PC-3 (cell line): ENCODE results near the gene ABCA7. TPM values are rescaled to one million over a fixed set of nuclear protein-coding genes. Genes with fewer than 3 reads are reported as not detected.
"Not testable (repeated sequence)": the region's sequence is repeated elsewhere in the genome, so short reads cannot be mapped to it uniquely, and the experiment has no call there.

Experiments
- ATAC-seq: fragments of 200-7000 bp; cut with Tn5 transposase; 2 replicates; pipeline ENCODE4 v1.9.1; 2020; ENCODE audit warnings: mild to moderate bottlenecking, moderate library complexity
- BruUV-seq: library from RNA; stranded (reverse); fragments of 400-500 nt; replicated peaks from 2 replicates; lab custom pipeline; 2021; lab: Mats Ljungman, UMichigan
- CTCF ChIA-PET: fragments of 300-600 bp; sonication (Branson Sonifier 250); formaldehyde crosslinking; loops from one replicate; lab custom pipeline; 2022; ENCODE audit warnings: antibody characterized with exemption; lab: Charles Lee
- POLR2A ChIA-PET: fragments of 300-600 bp; sonication (Branson Sonifier 250); formaldehyde crosslinking; loops from one replicate; lab custom pipeline; 2022; ENCODE audit warnings: antibody characterized with exemption; ENCODE audit not compliant: unreplicated experiment; lab: Charles Lee
- DNase-seq: peaks from one replicate; pipeline ENCODE4 v3.0.0-alpha.2; 2015
- H2AFZ ChIP-seq: fragments of 300-600 bp; sonication (generic); 2 replicates; pipeline ENCODE4 v1.6.0; 2016; ENCODE audit warnings: antibody characterized with exemption, low read length
- H3F3A ChIP-seq: fragments of 300-600 bp; sonication (generic); one replicate; pipeline ENCODE4 v1.6.0; 2017; ENCODE audit warnings: antibody characterized with exemption, low read length, control low read depth, mild to moderate bottlenecking; ENCODE audit not compliant: unreplicated experiment
- H3K27ac ChIP-seq: fragments of 300-600 bp; sonication (generic); 2 replicates; pipeline ENCODE4 v1.5.1; 2016; ENCODE audit warnings: mild to moderate bottlenecking, low read length
- H3K27me3 ChIP-seq: fragments of 300-600 bp; sonication (generic); 2 replicates; pipeline ENCODE4 v1.6.1; 2016; ENCODE audit warnings: low read length, mixed read lengths
- H3K36me3 ChIP-seq: fragments of 300-600 bp; sonication (generic); 2 replicates; pipeline ENCODE4 v1.6.1; 2016; ENCODE audit warnings: low read depth, mixed run types, low read length, mixed read lengths
- H3K4me1 ChIP-seq: fragments of 300-600 bp; sonication (generic); 2 replicates; pipeline ENCODE4 v1.5.1; 2016; ENCODE audit warnings: low read length; ENCODE audit not compliant: insufficient read depth
- H3K4me2 ChIP-seq: fragments of 300-600 bp; sonication (generic); 2 replicates; pipeline ENCODE4 v1.6.0; 2016; ENCODE audit warnings: low read length
- H3K4me3 ChIP-seq: fragments of 300-600 bp; sonication (generic); 2 replicates; pipeline ENCODE4 v1.5.1; 2016; ENCODE audit warnings: mild to moderate bottlenecking, low read length, mixed read lengths
- H3K79me2 ChIP-seq: fragments of 300-600 bp; sonication (generic); 2 replicates; pipeline ENCODE4 v1.6.1; 2017; ENCODE audit warnings: low read length, mixed read lengths
- H3K9ac ChIP-seq: fragments of 300-600 bp; sonication (generic); 2 replicates; pipeline ENCODE4 v1.6.0; 2016; ENCODE audit warnings: mild to moderate bottlenecking, low read length
- H3K9me2 ChIP-seq: fragments of 300-600 bp; sonication (generic); replicated peaks from 2 replicates; pipeline ENCODE4 v1.6.1; 2016; ENCODE audit warnings: mixed run types, low read length, mixed read lengths
- H3K9me3 ChIP-seq: fragments of 300-600 bp; sonication (generic); 2 replicates; pipeline ENCODE4 v1.6.1; 2016; ENCODE audit warnings: low read length, mixed read lengths
- H4K20me1 ChIP-seq: fragments of 300-600 bp; sonication (generic); 2 replicates; pipeline ENCODE4 v1.6.1; 2016; ENCODE audit warnings: low read length, mixed read lengths
- EZH2 ChIP-seq: fragments of 300-600 bp; sonication (generic); IDR thresholded peaks from one replicate; pipeline ENCODE4 v1.6.1; 2017; ENCODE audit warnings: antibody characterized with exemption, mild to moderate bottlenecking, low read length; ENCODE audit not compliant: unreplicated experiment
- EZH2phosphoT487 ChIP-seq: fragments of 300-600 bp; sonication (generic); IDR thresholded peaks from 2 replicates; pipeline ENCODE4 v1.6.1; 2018; ENCODE audit warnings: mild to moderate bottlenecking, antibody characterized with exemption, low read length, borderline replicate concordance
- intact Hi-C: fragments of 100-400 bp; cut with micrococcal nuclease; formaldehyde crosslinking; loops from 2 replicates; pipeline ENCODE4 v1.9.0; 2023
- total RNA-seq: library from RNA; depleted of rRNA; stranded (reverse); fragments of >200 nt; gene quantifications from 2 replicates; pipeline ENCODE4 v1.2.3, GENCODE V29; 2014
- TF ChIP-seq, protein P1 (sequence below): fragments of 300-600 bp; sonication (generic); conservative IDR thresholded peaks from 2 replicates; pipeline ENCODE4 v1.5.1; 2017; ENCODE audit warnings: antibody characterized with exemption, low read depth, mild to moderate bottlenecking, low read length

The ABCA7 gene
- total RNA-seq, 1 experiment from 2014 or later, result 27.3 TPM

- Histone ChIP-seq H3K4me3 (peak overlapping the region; percentile 93), H4K20me1 (peaks cover 48% of the 10 kb centered on the region), H3K9ac (peak overlapping the region; percentile 92), H3K9me2 (no peaks in the 10 kb centered on the region), H3K27me3 (no peaks in the 10 kb centered on the region), H3K4me1 (peaks cover 22% of the 10 kb centered on the region), H3K27ac (peak overlapping the region; percentile 39), H3K79me2 (peaks cover 57% of the 10 kb centered on the region), H2AFZ (no peak overlapping the region), H3K9me3 (no peaks in the 10 kb centered on the region), H3K36me3 (no peaks in the 10 kb centered on the region), H3K4me2 (peak overlapping the region; percentile 97), H3F3A (no peaks in the 10 kb centered on the region)
- TF ChIP-seq EZH2phosphoT487, result no peak
- no peak for TF ChIP-seq EZH2
- TF ChIP-seq, protein P1, sequence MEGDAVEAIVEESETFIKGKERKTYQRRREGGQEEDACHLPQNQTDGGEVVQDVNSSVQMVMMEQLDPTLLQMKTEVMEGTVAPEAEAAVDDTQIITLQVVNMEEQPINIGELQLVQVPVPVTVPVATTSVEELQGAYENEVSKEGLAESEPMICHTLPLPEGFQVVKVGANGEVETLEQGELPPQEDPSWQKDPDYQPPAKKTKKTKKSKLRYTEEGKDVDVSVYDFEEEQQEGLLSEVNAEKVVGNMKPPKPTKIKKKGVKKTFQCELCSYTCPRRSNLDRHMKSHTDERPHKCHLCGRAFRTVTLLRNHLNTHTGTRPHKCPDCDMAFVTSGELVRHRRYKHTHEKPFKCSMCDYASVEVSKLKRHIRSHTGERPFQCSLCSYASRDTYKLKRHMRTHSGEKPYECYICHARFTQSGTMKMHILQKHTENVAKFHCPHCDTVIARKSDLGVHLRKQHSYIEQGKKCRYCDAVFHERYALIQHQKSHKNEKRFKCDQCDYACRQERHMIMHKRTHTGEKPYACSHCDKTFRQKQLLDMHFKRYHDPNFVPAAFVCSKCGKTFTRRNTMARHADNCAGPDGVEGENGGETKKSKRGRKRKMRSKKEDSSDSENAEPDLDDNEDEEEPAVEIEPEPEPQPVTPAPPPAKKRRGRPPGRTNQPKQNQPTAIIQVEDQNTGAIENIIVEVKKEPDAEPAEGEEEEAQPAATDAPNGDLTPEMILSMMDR, result no peak
- intact Hi-C loops, result no loop called here
- ATAC-seq (no peak), DNase-seq (no peak)
- ChIA-PET POLR2A (interaction anchor here (0.8 kb wide), 1 partner anchor 36 kb away, joined by 9 read pairs; the partner anchor contains the start of gene WDR18), CTCF (interaction anchor here (0.7 kb wide), 1 partner anchor 16 kb away, joined by 4 read pairs; no protein-coding TSS in a partner anchor)
- TSS peak; percentile 43 for BruUV-seq
Observed at GRCh38 chr19:1019980-1020867, 19.7 kb upstream of the ABCA7 start.

GRCh38 chr19:1020868-1021425 lies 19.0 kb upstream of the ABCA7 start, which contains the start of gene TMEM259:
TMEM259 (minus strand) TSS chr19:1021123; CDS start chr19:1020996, 127 bp downstream.
- H3K36me3 ChIP-seq, result no peaks in the 10 kb centered on the region
- peaks cover 50% of the 10 kb centered on the region for H3K79me2 ChIP-seq
- H3K9me3 ChIP-seq, result no peaks in the 10 kb centered on the region
- H3K9me2 ChIP-seq, result no peaks in the 10 kb centered on the region
- DNase-seq (peak; percentile 93), ATAC-seq (peak; percentile 76)
- intact Hi-C loops, result no loop called here
- H3K27ac ChIP-seq, result peak within 1 kb of the TSS; percentile 39
- BruUV-seq, result no TSS peak
- no peaks in the 10 kb centered on the region for H3F3A ChIP-seq
- H3K4me3 ChIP-seq, result peak within 1 kb of the TSS; percentile 93
- ChIA-PET CTCF (no interaction called here), POLR2A (interaction anchor here (0.6 kb wide), 2 partner anchors 160 to 172 kb away, joined by 3 read pairs; no protein-coding TSS in a partner anchor)
- H4K20me1 ChIP-seq, result peaks cover 40% of the 10 kb centered on the region
- H3K27me3 ChIP-seq, result no peaks in the 10 kb centered on the region
- H3K4me2 ChIP-seq, result peak within 1 kb of the TSS; percentile 97
- peaks cover 22% of the 10 kb centered on the region for H3K4me1 ChIP-seq
- peak within 1 kb of the TSS; percentile 92 for H3K9ac ChIP-seq
- H2AFZ ChIP-seq, result 0 out of 2 replicates have a peak within 1 kb of the TSS, but pooled peaks have one; percentile 12
- TF ChIP-seq EZH2phosphoT487, result no peak
- TF ChIP-seq EZH2, result no peak
- TF ChIP-seq, protein P1, result no peak

GRCh38 chr19:1023883-1024188 lies 16.1 kb upstream of the ABCA7 start:
- Histone ChIP-seq H3K79me2 (peaks cover 39% of the 10 kb centered on the region), H4K20me1 (peaks cover 14% of the 10 kb centered on the region)
- DNase-seq, BruUV-seq, POLR2A ChIA-PET, CTCF ChIA-PET, H3K9me3 ChIP-seq, H2AFZ ChIP-seq, H3F3A ChIP-seq, H3K27ac ChIP-seq, H3K36me3 ChIP-seq, H3K4me3 ChIP-seq, intact Hi-C loops, H3K27me3 ChIP-seq, H3K9ac ChIP-seq, H3K9me2 ChIP-seq, H3K4me2 ChIP-seq, H3K4me1 ChIP-seq, ATAC-seq: not testable (repeated sequence)

GRCh38 chr19:1025080-1025479 lies 14.8 kb upstream of the ABCA7 start:
- CTCF ChIA-PET, H3F3A ChIP-seq, BruUV-seq, H3K4me2 ChIP-seq, H3K9me2 ChIP-seq, H3K4me3 ChIP-seq, H2AFZ ChIP-seq, H3K9me3 ChIP-seq, H3K4me1 ChIP-seq, H4K20me1 ChIP-seq, H3K27ac ChIP-seq, DNase-seq, ATAC-seq, H3K36me3 ChIP-seq, H3K9ac ChIP-seq, H3K27me3 ChIP-seq: not testable (repeated sequence)
- POLR2A ChIA-PET, result interaction anchor here (0.6 kb wide), 1 partner anchor 18 kb away, joined by 6 read pairs; no protein-coding TSS in a partner anchor
- intact Hi-C loops, result loop anchor here (5.0 kb wide), 1 partner anchor 77 kb away; the partner anchor contains the start of gene GPX4
- peaks cover 37% of the 10 kb centered on the region for H3K79me2 ChIP-seq
